GM23338 (cell line): ENCODE measurements around the gene TTYH1. TPM values are rescaled to one million over a fixed set of nuclear protein-coding genes. Genes with fewer than 3 reads are reported as not detected.

ENCODE experiments used
- polyA plus RNA-seq: library from polyadenylated mRNA; unstranded; fragments of >200 nt; fragmentation: Nextera tagmentation; extraction: Ambion mirVana; gene quantifications from 2 replicates; pipeline ENCODE4 v1.2.1, GENCODE V29; 2016
- small RNA-seq: library from RNA; depleted of rRNA; stranded (forward); fragments of <200 nt; gene quantifications from one replicate; pipeline ENCODE3, GENCODE V24; 2014; ENCODE audit warnings: low replicate concordance
- total RNA-seq: library from RNA; depleted of rRNA; stranded (reverse); fragments of >200 nt; shearing (Covaris generic); gene quantifications from 2 replicates; pipeline ENCODE4 v1.2.3, GENCODE V29; 2014; rRNA removed

TTYH1 gene
- total and polyA plus RNA-seq, 2 experiments from 2014 or later = 18.2 to 40.8 TPM

Small RNA genes lying within 50 kb of the gene (small RNA-seq; reads per million reads assigned to genes)
- gene AC245884.3 = not detected

Other genes starting within 250 kb of the TTYH1 start
- 0.58 and 2.3 TPM in 2 replicates for gene TMC4, start 242.3 kb upstream of the TTYH1 start, total RNA-seq
- gene TMC4, start 242.3 kb upstream of the TTYH1 start, polyA plus RNA-seq = 7.8 and 8.2 TPM in 2 replicates
- 140 and 184 TPM in 2 replicates for gene MBOAT7, start 225.9 kb upstream of the TTYH1 start, total RNA-seq
- 73.5 and 77.8 TPM in 2 replicates for gene MBOAT7, start 225.9 kb upstream of the TTYH1 start, polyA plus RNA-seq
- gene TSEN34, start 224.2 kb upstream of the TTYH1 start, total RNA-seq = 51.2 and 53.4 TPM in 2 replicates
- 33.0 and 36.6 TPM in 2 replicates for gene TSEN34, start 224.2 kb upstream of the TTYH1 start, polyA plus RNA-seq
- 1,754 and 2,101 TPM in 2 replicates for gene RPS9, start 214.6 kb upstream of the TTYH1 start, total RNA-seq
- gene RPS9, start 214.6 kb upstream of the TTYH1 start, polyA plus RNA-seq = 1,060 and 1,149 TPM in 2 replicates
- gene LILRB3, start 192.5 kb upstream of the TTYH1 start, total RNA-seq = not detected in 2 replicates
- not detected in 2 replicates for gene LILRB3, start 192.5 kb upstream of the TTYH1 start, polyA plus RNA-seq
- not detected in 2 replicates for gene LILRA6, start 172.7 kb upstream of the TTYH1 start, total RNA-seq
- not detected in 2 replicates for gene LILRA6, start 172.7 kb upstream of the TTYH1 start, polyA plus RNA-seq
- not detected in 2 replicates for gene LILRB5, start 158.2 kb upstream of the TTYH1 start, total RNA-seq
- not detected in 2 replicates for gene LILRB5, start 158.2 kb upstream of the TTYH1 start, polyA plus RNA-seq
- gene LILRB2, start 134.4 kb upstream of the TTYH1 start, total RNA-seq = not detected in 2 replicates
- gene LILRB2, start 134.4 kb upstream of the TTYH1 start, polyA plus RNA-seq = not detected in 2 replicates
- gene LILRA5, start 102.3 kb upstream of the TTYH1 start, total RNA-seq = not detected in 2 replicates
- not detected in 2 replicates for gene LILRA5, start 102.3 kb upstream of the TTYH1 start, polyA plus RNA-seq
- gene LILRA4, start 76.3 kb upstream of the TTYH1 start, total RNA-seq = not detected in 2 replicates
- not detected in 2 replicates for gene LILRA4, start 76.3 kb upstream of the TTYH1 start, polyA plus RNA-seq
- 1.3 TPM in 1 of 2 replicates, not detected in the other for gene LAIR1, start 50.5 kb upstream of the TTYH1 start, total RNA-seq
- 0.10 TPM in 2 replicates for gene LAIR1, start 50.5 kb upstream of the TTYH1 start, polyA plus RNA-seq
- gene LENG8, start 33.7 kb downstream of the TTYH1 start, total RNA-seq = 45.6 and 74.3 TPM in 2 replicates
- 41.2 and 42.1 TPM in 2 replicates for gene LENG8, start 33.7 kb downstream of the TTYH1 start, polyA plus RNA-seq
- 3.3 and 6.4 TPM in 2 replicates for gene LENG9, start 48.3 kb downstream of the TTYH1 start, total RNA-seq
- 0.26 and 0.52 TPM in 2 replicates for gene LENG9, start 48.3 kb downstream of the TTYH1 start, polyA plus RNA-seq
- 0.35 and 3.4 TPM in 2 replicates for gene CDC42EP5, start 57.8 kb downstream of the TTYH1 start, total RNA-seq
- 1.4 and 2.3 TPM in 2 replicates for gene CDC42EP5, start 57.8 kb downstream of the TTYH1 start, polyA plus RNA-seq
- not detected in 2 replicates for gene LAIR2, start 87.4 kb downstream of the TTYH1 start, total RNA-seq
- gene LAIR2, start 87.4 kb downstream of the TTYH1 start, polyA plus RNA-seq = not detected in 2 replicates
- not detected in 2 replicates for gene LILRA2, start 158.3 kb downstream of the TTYH1 start, total RNA-seq
- gene LILRA2, start 158.3 kb downstream of the TTYH1 start, polyA plus RNA-seq = not detected in 2 replicates
- not detected in 2 replicates for gene LILRA1, start 178.2 kb downstream of the TTYH1 start, total RNA-seq
- gene LILRA1, start 178.2 kb downstream of the TTYH1 start, polyA plus RNA-seq = not detected in 2 replicates
- gene LILRB1, start 215.0 kb downstream of the TTYH1 start, total RNA-seq = 0.14 TPM in 1 of 2 replicates, not detected in the other
- gene LILRB1, start 215.0 kb downstream of the TTYH1 start, polyA plus RNA-seq = 0.12 TPM in 1 of 2 replicates, not detected in the other
- not detected in 2 replicates for gene LILRB4, start 247.5 kb downstream of the TTYH1 start, total RNA-seq
- gene LILRB4, start 247.5 kb downstream of the TTYH1 start, polyA plus RNA-seq = not detected in 2 replicates